ENCODE data around the gene TGM3.

TGM3 gene

GRCh38 chr20:2293971-2294370 is 1.8 kb upstream of the TGM3 start:
- H3K4me3 ChIP-seq (ENCODE audit: low read length): no peak overlapping the region
- no peak for DNase-seq (ENCODE audit: low read depth)
- TF ChIP-seq, protein P1, sequence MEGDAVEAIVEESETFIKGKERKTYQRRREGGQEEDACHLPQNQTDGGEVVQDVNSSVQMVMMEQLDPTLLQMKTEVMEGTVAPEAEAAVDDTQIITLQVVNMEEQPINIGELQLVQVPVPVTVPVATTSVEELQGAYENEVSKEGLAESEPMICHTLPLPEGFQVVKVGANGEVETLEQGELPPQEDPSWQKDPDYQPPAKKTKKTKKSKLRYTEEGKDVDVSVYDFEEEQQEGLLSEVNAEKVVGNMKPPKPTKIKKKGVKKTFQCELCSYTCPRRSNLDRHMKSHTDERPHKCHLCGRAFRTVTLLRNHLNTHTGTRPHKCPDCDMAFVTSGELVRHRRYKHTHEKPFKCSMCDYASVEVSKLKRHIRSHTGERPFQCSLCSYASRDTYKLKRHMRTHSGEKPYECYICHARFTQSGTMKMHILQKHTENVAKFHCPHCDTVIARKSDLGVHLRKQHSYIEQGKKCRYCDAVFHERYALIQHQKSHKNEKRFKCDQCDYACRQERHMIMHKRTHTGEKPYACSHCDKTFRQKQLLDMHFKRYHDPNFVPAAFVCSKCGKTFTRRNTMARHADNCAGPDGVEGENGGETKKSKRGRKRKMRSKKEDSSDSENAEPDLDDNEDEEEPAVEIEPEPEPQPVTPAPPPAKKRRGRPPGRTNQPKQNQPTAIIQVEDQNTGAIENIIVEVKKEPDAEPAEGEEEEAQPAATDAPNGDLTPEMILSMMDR (conservative IDR thresholded peaks at IDR 0.05; ENCODE audit: low read depth, low read length): no peak

DNA sequence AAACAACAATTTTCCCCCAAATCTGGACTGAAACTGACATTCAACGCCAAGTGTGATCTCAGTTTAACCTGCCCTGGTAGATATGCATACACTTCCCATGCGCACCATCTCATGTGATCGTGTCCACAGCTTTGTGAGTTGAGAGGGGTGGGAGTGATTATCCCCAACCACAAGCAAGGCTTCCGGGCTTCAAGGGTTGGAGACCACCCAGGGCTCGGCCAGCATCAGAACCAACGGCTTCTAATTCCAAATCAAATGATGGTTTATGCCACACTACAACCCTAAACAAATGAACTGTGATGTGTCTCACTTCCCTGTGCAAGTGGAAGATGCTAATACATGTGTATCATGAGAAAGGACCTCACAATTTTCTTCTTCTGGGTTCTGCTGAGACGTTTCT is 515 bp upstream of the TGM3 start:
- H3K4me3 ChIP-seq (ENCODE audit: low read length): no peak overlapping the region
- no peak for DNase-seq (ENCODE audit: low read depth)
- TF ChIP-seq, protein P1 (conservative IDR thresholded peaks at IDR 0.05; ENCODE audit: low read depth, low read length): no peak

GRCh38 chr20:2296524-2297356 is 939 bp downstream of the TGM3 start:
- TF ChIP-seq, protein P1 (conservative IDR thresholded peaks at IDR 0.05; ENCODE audit: low read depth, low read length): no peak
- DNase-seq (ENCODE audit: low read depth): no peak

GRCh38 chr20:2297357-2297728 is 1.5 kb downstream of the TGM3 start:
- no peak for DNase-seq (ENCODE audit: low read depth)
- TF ChIP-seq, protein P1 (conservative IDR thresholded peaks at IDR 0.05; ENCODE audit: low read depth, low read length): no peak
- H3K4me3 ChIP-seq (ENCODE audit: low read length): no peak overlapping the region

More at GRCh38 chr20:2296524-2297356, 939 bp downstream of the TGM3 start:
- H3K4me3 ChIP-seq (ENCODE audit: low read length): no peak overlapping the region

DNA sequence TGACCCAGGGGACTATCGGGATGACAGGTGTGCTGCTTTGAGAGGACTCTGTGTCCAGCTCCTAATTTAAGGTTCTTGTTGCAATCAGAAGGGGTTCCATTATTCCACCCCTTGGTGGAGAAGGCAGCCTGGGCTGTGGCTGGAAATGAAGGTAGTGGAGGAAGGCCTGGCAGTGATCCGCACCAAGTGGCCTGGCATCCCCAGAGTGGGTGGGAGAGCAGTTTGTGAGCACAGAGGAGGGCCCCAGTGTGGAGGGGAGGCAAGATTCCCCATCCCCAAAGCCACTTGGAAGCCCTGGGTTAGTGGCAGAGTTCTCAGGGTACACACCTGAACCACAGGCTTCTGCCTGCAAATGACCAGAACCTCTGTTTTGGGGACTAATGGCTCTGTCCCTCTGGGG is 2.3 kb downstream of the TGM3 start:
- TF ChIP-seq, protein P1 (conservative IDR thresholded peaks at IDR 0.05; ENCODE audit: low read depth, low read length): no peak
- no peak for DNase-seq (ENCODE audit: low read depth)
- no peak overlapping the region for H3K4me3 ChIP-seq (ENCODE audit: low read length)

DNA sequence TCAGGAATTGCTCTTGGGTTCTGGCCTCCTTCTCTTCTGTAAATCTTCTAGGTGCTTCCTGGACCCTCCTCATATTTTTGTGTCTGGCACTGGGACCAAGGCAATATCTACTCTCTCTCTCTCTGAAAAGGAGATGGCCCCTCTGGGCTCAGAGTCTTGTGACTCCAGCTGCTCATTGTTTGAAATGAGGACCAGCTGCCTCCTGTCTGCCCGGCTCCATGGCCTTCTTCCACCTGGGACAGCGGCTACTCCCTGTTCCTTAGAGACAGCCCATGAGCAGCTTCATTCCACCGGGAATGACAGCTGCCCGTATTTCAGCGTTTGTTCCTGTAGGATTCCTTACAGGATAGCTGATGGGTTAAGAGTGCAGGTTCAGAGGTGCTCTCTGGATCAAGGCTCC is 2.9 kb downstream of the TGM3 start:
- no peak for DNase-seq (ENCODE audit: low read depth)
- no peak overlapping the region for H3K4me3 ChIP-seq (ENCODE audit: low read length)
- TF ChIP-seq, protein P1 (conservative IDR thresholded peaks at IDR 0.05; ENCODE audit: low read depth, low read length): no peak

DNA sequence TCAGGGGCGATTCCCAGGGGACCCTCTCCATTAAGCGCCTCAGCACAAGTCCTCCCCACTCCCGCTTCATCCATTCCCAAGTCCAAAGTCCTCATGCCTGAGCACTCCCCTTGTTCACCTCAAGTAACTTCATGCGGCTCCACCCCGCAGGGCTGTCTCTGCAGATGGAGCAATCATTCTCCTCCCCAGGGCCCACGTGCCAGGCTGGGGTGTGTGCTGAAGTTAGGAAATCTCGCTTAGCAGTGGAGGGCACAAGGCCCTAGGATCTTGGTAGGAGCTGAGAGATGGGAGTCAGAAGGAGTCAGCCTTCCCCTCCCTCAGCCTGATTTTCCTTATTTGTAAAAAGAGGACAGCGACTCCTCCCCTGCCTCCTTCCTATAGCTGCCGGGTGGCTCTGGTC is 3.5 kb downstream of the TGM3 start:
- DNase-seq (ENCODE audit: low read depth): no peak
- H3K4me3 ChIP-seq (ENCODE audit: low read length): no peak overlapping the region
- TF ChIP-seq, protein P1 (conservative IDR thresholded peaks at IDR 0.05; ENCODE audit: low read depth, low read length): no peak

Measured in retinal pigment epithelial cell (primary cell).